ENCODE measurements around the gene RSPH6A.

DNA sequence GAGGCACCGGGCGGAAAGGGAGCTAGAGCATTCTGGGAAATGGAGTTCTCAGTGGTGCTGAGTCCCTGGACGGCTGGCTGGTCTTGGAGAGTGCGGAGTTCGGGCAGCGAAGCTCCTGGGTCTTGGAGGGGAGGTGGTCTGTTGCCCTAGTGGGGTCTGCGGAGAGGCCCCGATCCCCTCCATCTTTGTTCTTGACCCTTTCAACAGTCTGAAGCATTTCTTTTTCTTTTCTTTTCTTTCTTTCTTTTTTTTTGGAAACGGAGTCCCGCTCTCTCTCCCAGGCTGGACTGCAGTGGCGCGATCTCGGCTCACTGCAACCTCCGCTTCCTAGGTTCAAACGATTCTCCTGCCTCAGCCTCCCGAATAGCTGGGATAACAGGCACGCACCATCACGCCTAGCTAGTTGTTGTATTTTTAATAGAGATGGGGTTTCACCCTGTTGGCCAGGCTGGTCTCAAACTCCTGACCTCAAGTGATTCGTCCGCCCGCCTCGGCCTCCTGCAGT, 48.3 kb upstream of the RSPH6A start:
- TF ChIP-seq, protein P1, sequence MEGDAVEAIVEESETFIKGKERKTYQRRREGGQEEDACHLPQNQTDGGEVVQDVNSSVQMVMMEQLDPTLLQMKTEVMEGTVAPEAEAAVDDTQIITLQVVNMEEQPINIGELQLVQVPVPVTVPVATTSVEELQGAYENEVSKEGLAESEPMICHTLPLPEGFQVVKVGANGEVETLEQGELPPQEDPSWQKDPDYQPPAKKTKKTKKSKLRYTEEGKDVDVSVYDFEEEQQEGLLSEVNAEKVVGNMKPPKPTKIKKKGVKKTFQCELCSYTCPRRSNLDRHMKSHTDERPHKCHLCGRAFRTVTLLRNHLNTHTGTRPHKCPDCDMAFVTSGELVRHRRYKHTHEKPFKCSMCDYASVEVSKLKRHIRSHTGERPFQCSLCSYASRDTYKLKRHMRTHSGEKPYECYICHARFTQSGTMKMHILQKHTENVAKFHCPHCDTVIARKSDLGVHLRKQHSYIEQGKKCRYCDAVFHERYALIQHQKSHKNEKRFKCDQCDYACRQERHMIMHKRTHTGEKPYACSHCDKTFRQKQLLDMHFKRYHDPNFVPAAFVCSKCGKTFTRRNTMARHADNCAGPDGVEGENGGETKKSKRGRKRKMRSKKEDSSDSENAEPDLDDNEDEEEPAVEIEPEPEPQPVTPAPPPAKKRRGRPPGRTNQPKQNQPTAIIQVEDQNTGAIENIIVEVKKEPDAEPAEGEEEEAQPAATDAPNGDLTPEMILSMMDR (IDR thresholded peaks at IDR 0.05): no peak
- TF ChIP-seq POLR2A (IDR thresholded peaks at IDR 0.05): no peak
